Measurements from ENCODE around the gene CADPS. TPM values are rescaled to one million over a fixed set of nuclear protein-coding genes. Genes with fewer than 3 reads are reported as not detected.

CADPS gene
- total RNA-seq, 1 experiment from 2014 or later = not detected

GRCh38 chr3:62496503-62496902 is 378.7 kb downstream of the CADPS start:
- POLR2A ChIA-PET (ENCODE audit: low non-redundant PET) = no interaction called here
- TF ChIP-seq EZH2 (IDR thresholded peaks at IDR 0.05; ENCODE audit: borderline replicate concordance, low read depth, low read length, poor library complexity, severe bottlenecking) (no peak), CTCF (conservative IDR thresholded peaks at IDR 0.05; ENCODE audit: low read depth, low read length) (no peak)
- no peak overlapping the region for H3K27ac ChIP-seq (ENCODE audit: low read depth, low read length, poor library complexity, severe bottlenecking)
- no peak overlapping the region for H3K4me3 ChIP-seq (ENCODE audit: low read depth, low read length, poor library complexity, severe bottlenecking)
- no TSS peak for BruUV-seq (replicated peaks)
- CTCF ChIA-PET = no interaction called here
- intact Hi-C loops (cut with micrococcal nuclease; ENCODE audit: unreplicated experiment) = no loop called here
- H3K9me3 ChIP-seq (ENCODE audit: low read depth, low read length, poor library complexity, severe bottlenecking) = no peaks in the 10 kb centered on the region
- no peaks in the 10 kb centered on the region for H3K27me3 ChIP-seq (replicated peaks; ENCODE audit: insufficient read depth, low read depth, low read length, poor library complexity)
- no peaks in the 10 kb centered on the region for H3K36me3 ChIP-seq (ENCODE audit: insufficient read depth, low read length, poor library complexity, severe bottlenecking)
- no peaks in the 10 kb centered on the region for H3K4me1 ChIP-seq (ENCODE audit: insufficient read depth, low read length, poor library complexity, severe bottlenecking)
- no peak for DNase-seq (ENCODE audit: low spot score)

- H3K36me3 ChIP-seq (ENCODE audit: insufficient read depth, low read length, poor library complexity, severe bottlenecking) = no peaks in the 10 kb centered on the region
- H3K4me1 ChIP-seq (ENCODE audit: insufficient read depth, low read length, poor library complexity, severe bottlenecking) = no peaks in the 10 kb centered on the region
- POLR2A ChIA-PET (ENCODE audit: low non-redundant PET) = no interaction called here
- TF ChIP-seq CTCF (conservative IDR thresholded peaks at IDR 0.05; ENCODE audit: low read depth, low read length) (peak; percentile 40; the same call in 1 of the 2 replicates), EZH2 (IDR thresholded peaks at IDR 0.05; ENCODE audit: borderline replicate concordance, low read depth, low read length, poor library complexity, severe bottlenecking) (no peak)
- no peak overlapping the region for H3K4me3 ChIP-seq (ENCODE audit: low read depth, low read length, poor library complexity, severe bottlenecking)
- DNase-seq (ENCODE audit: low spot score) = peak; percentile 0
- no peak overlapping the region for H3K27ac ChIP-seq (ENCODE audit: low read depth, low read length, poor library complexity, severe bottlenecking)
- intact Hi-C loops (cut with micrococcal nuclease; ENCODE audit: unreplicated experiment) = no loop called here
- H3K9me3 ChIP-seq (ENCODE audit: low read depth, low read length, poor library complexity, severe bottlenecking) = no peaks in the 10 kb centered on the region
- H3K27me3 ChIP-seq (replicated peaks; ENCODE audit: insufficient read depth, low read depth, low read length, poor library complexity) = no peaks in the 10 kb centered on the region
- CTCF ChIA-PET = no interaction called here
- no TSS peak for BruUV-seq (replicated peaks)
These were observed 382.0 kb downstream of the CADPS start for GRCh38 chr3:62493109-62493801.

- Histone ChIP-seq H3K4me3 (ENCODE audit: low read depth, low read length, poor library complexity, severe bottlenecking) (no peak overlapping the region), H3K27me3 (replicated peaks; ENCODE audit: insufficient read depth, low read depth, low read length, poor library complexity) (no peaks in the 10 kb centered on the region), H3K27ac (ENCODE audit: low read depth, low read length, poor library complexity, severe bottlenecking) (no peak overlapping the region), H3K9me3 (ENCODE audit: low read depth, low read length, poor library complexity, severe bottlenecking) (no peaks in the 10 kb centered on the region), H3K4me1 (ENCODE audit: insufficient read depth, low read length, poor library complexity, severe bottlenecking) (no peaks in the 10 kb centered on the region), H3K36me3 (ENCODE audit: insufficient read depth, low read length, poor library complexity, severe bottlenecking) (no peaks in the 10 kb centered on the region)
- no TSS peak for BruUV-seq (replicated peaks)
- TF ChIP-seq CTCF (conservative IDR thresholded peaks at IDR 0.05; ENCODE audit: low read depth, low read length) (no peak), EZH2 (IDR thresholded peaks at IDR 0.05; ENCODE audit: borderline replicate concordance, low read depth, low read length, poor library complexity, severe bottlenecking) (no peak)
- DNase-seq (ENCODE audit: low spot score) = no peak
- intact Hi-C loops (cut with micrococcal nuclease; ENCODE audit: unreplicated experiment) = no loop called here
- ChIA-PET CTCF (no interaction called here), POLR2A (ENCODE audit: low non-redundant PET) (no interaction called here)
These were observed 392.3 kb downstream of the CADPS start for GRCh38 chr3:62482961-62483360.

All from A673 (cell line).